Kidney (tissue), 14 donors: ENCODE data around the gene MRPS9. TPM values are rescaled to one million over a fixed set of nuclear protein-coding genes. Genes with fewer than 3 reads are reported as not detected.

Experiments
- DNase-seq, 5 donors: peaks; one replicate each; pipeline ENCODE4 v3.0.0-alpha.2; 2013 to 2020
- FAIRE-seq: peaks from 2 replicates; lab custom pipeline; 2012; peaks lifted over from hg19 to GRCh38; lab: Jason Lieb, UNC
- H3K27ac ChIP-seq, 2 donors: one replicate each; pipeline ENCODE4 v1.7.0; 2013; ENCODE audit warnings: low read depth in 2 of 2, low read length in 2 of 2, inconsistent platforms in 1 of 2
- H3K27me3 ChIP-seq: one replicate; pipeline ENCODE4 v1.7.1; 2013; ENCODE audit warnings: low read length, inconsistent platforms; ENCODE audit not compliant: control insufficient read depth, insufficient read depth
- H3K36me3 ChIP-seq, 3 donors: one replicate each; pipeline versions ENCODE4 v1.7.0 to v1.7.1; 2013; ENCODE audit warnings: low read length in 3 of 3, control low read depth in 1 of 3, inconsistent platforms in 1 of 3; ENCODE audit not compliant: insufficient read depth in 3 of 3, control insufficient read depth in 2 of 3
- H3K4me1 ChIP-seq, 3 donors: one replicate each; pipeline versions ENCODE4 v1.7.0 to v1.7.1; 2013; ENCODE audit warnings: low read length in 3 of 3, inconsistent platforms in 1 of 3, low read depth in 1 of 3; ENCODE audit not compliant: control insufficient read depth in 2 of 3, insufficient read depth in 2 of 3
- H3K4me3 ChIP-seq, 3 donors: one replicate each; pipeline versions ENCODE4 v1.7.0 to v1.8.1; 2013; ENCODE audit warnings: low read length in 3 of 3, control low read depth in 1 of 3, inconsistent platforms in 1 of 3
- H3K9ac ChIP-seq, 3 donors: one replicate each; pipeline versions ENCODE4 v1.7.0 to v1.7.1; 2013; ENCODE audit warnings: low read length in 3 of 3, control low read depth in 1 of 3, inconsistent platforms in 1 of 3
- H3K9me3 ChIP-seq, 3 donors: one replicate each; pipeline versions ENCODE4 v1.7.0 to v1.7.1; 2013; ENCODE audit warnings: low read length in 3 of 3, control low read depth in 1 of 3, inconsistent platforms in 1 of 3; ENCODE audit not compliant: control insufficient read depth in 2 of 3, insufficient read depth in 1 of 3
- intact Hi-C: fragments of 100-400 bp; cut with DNase I; formaldehyde crosslinking; loops from one replicate; pipeline ENCODE4 v1.11.1; 2022
- polyA plus RNA-seq: library from polyadenylated mRNA; stranded (reverse); fragments of 350-450 nt; fragmentation: Illumina TruSeq; extraction: RNeasy Lipid Tissue Mini Kit (QIAGEN cat#74804); gene quantifications from one replicate; pipeline ENCODE4 v1.2.3, GENCODE V29; 2014; ENCODE audit warnings: low read depth, low replicate concordance; ENCODE audit not compliant: insufficient read depth
- total RNA-seq: library from RNA; stranded (reverse); fragmentation: NEBNext Ultra II Directional; extraction: Animal tissue kit (Norgen Biotek cat#: 25700); gene quantifications from one replicate; pipeline ENCODE4 v1.2.1, GENCODE V29; 2021
- TF ChIP-seq, protein P1 (sequence below): IDR thresholded peaks from 3 replicates; pipeline ENCODE4 v1.5.1; 2012; ENCODE audit warnings: mild to moderate bottlenecking, moderate library complexity, borderline replicate concordance; ENCODE audit not compliant: insufficient read depth; ENCODE audit errors: extremely low read depth
- donor health status: control.
- donor health status: control.
- donor health status: control.
- donor health status: control.
- donor health status: control.
- donor health status: DM: yes; HTN: yes; CAD: no.
- donor health status: Normal renal cell carcinoma (clear cell type).

Gene MRPS9
- total and polyA plus RNA-seq, 2 donors from 2014 or later: 23.3 to 60.9 TPM

DNA sequence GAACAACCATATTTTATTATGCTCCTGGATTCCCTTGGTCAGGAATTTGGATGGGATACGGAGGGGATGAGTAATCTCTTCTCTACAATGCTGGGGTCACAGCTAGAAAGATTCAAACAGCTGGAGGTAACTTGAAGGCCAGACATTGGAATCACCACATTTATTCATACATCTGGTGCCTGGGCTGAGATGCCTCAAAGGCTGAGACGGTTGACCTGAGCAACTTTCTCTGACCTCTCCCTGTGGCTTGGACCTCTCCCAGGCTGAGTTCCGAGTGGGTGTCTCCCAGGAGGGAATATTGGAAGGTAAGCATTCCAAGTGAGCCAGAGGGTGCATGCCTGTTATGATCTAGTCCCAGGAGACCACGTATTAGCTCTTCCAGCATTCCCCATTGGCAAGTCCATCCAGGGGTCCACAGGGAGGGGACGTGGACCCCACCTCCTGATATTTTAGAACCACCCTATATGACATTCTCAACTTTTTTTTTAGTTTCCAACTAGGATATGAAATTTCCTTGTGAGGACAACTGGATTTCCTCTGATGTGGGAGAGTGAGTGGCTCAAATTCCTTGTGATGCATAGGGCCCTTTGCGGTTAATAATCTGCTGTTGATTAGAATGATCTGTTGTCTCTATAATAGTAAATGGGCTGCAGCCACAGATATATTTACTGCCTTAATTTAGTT, 101.8 kb downstream of the MRPS9 start:
- intact Hi-C loops: no loop called here

DNA sequence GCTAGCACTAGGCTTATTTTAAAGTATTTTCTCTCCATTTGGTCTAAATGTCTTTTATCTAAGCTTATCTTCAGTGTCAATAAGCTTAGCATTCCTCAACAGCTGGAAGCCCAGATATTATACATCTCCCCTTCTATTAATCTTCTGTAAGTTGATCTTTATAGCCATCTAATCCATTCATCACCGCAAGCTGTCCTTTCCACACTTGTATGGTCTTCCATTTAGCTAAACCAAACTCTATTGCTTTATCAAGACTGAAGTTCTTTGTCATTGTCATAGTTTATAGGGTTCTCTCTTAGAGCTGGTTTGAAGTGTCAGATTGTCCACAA, 102.3 kb downstream of the MRPS9 start:
- FAIRE-seq (no peak), DNase-seq (peak in 2 of 5 donors; percentile 25 to 61)
- Histone ChIP-seq H3K4me1 (peaks cover 0 to 8% (median 0%) of the 10 kb centered on the region in 3 donors), H3K27me3 (no peaks in the 10 kb centered on the region), H3K9ac (no peak overlapping the region), H3K27ac (no peak overlapping the region), H3K4me3 (no peak overlapping the region), H3K36me3 (no peaks in the 10 kb centered on the region), H3K9me3 (no peaks in the 10 kb centered on the region)
- intact Hi-C loops: no loop called here
- TF ChIP-seq, protein P1, sequence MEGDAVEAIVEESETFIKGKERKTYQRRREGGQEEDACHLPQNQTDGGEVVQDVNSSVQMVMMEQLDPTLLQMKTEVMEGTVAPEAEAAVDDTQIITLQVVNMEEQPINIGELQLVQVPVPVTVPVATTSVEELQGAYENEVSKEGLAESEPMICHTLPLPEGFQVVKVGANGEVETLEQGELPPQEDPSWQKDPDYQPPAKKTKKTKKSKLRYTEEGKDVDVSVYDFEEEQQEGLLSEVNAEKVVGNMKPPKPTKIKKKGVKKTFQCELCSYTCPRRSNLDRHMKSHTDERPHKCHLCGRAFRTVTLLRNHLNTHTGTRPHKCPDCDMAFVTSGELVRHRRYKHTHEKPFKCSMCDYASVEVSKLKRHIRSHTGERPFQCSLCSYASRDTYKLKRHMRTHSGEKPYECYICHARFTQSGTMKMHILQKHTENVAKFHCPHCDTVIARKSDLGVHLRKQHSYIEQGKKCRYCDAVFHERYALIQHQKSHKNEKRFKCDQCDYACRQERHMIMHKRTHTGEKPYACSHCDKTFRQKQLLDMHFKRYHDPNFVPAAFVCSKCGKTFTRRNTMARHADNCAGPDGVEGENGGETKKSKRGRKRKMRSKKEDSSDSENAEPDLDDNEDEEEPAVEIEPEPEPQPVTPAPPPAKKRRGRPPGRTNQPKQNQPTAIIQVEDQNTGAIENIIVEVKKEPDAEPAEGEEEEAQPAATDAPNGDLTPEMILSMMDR: no peak

More for the DNA sequence above, 101.8 kb downstream of the MRPS9 start:
- FAIRE-seq (no peak), DNase-seq (no peak)
- Histone ChIP-seq H3K9ac (no peak overlapping the region), H3K36me3 (no peaks in the 10 kb centered on the region), H3K27me3 (no peaks in the 10 kb centered on the region), H3K27ac (no peak overlapping the region), H3K9me3 (no peaks in the 10 kb centered on the region), H3K4me1 (peaks cover 0 to 7% (median 0%) of the 10 kb centered on the region in 3 donors), H3K4me3 (no peak overlapping the region)
- TF ChIP-seq, protein P1: no peak

DNA sequence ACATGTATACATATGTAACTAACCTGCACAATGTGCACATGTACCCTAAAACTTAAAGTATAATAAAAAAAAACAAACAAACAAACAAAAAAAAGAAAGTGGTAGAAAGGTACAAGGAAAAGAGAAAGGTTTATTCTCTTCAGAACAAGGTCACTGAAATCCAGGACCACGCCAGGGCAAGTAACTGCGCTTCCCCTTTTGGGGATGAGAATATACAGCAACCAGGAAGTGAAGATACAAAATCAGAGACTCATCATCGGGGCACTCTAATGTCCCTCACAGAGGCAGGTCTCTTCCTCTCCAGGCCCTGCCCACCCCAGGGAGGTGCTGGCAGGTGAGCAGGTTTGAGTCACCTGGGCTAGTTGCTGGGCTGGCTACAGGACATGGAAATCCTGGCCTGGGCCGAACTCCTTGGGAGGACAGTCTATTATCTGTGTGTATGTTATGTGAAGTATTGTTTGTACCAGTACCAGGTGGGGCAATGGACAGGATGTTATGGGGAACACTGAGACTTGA, 103.3 kb downstream of the MRPS9 start:
- DNase-seq (no peak), FAIRE-seq (no peak)
- Histone ChIP-seq H3K27ac (no peak overlapping the region), H3K4me3 (no peak overlapping the region), H3K9me3 (no peaks in the 10 kb centered on the region), H3K27me3 (no peaks in the 10 kb centered on the region), H3K36me3 (no peaks in the 10 kb centered on the region), H3K4me1 (peaks cover 0 to 8% (median 0%) of the 10 kb centered on the region in 3 donors), H3K9ac (no peak overlapping the region)
- TF ChIP-seq, protein P1: no peak
- intact Hi-C loops: no loop called here
